T-helper 1 cell (primary cell): ENCODE data around the gene POU3F1.

Experiments used
- DNase-seq, 5 donors: peaks; one replicate each; pipeline ENCODE4 v3.0.0-alpha.2; 2012 to 2020

POU3F1 gene

DNA sequence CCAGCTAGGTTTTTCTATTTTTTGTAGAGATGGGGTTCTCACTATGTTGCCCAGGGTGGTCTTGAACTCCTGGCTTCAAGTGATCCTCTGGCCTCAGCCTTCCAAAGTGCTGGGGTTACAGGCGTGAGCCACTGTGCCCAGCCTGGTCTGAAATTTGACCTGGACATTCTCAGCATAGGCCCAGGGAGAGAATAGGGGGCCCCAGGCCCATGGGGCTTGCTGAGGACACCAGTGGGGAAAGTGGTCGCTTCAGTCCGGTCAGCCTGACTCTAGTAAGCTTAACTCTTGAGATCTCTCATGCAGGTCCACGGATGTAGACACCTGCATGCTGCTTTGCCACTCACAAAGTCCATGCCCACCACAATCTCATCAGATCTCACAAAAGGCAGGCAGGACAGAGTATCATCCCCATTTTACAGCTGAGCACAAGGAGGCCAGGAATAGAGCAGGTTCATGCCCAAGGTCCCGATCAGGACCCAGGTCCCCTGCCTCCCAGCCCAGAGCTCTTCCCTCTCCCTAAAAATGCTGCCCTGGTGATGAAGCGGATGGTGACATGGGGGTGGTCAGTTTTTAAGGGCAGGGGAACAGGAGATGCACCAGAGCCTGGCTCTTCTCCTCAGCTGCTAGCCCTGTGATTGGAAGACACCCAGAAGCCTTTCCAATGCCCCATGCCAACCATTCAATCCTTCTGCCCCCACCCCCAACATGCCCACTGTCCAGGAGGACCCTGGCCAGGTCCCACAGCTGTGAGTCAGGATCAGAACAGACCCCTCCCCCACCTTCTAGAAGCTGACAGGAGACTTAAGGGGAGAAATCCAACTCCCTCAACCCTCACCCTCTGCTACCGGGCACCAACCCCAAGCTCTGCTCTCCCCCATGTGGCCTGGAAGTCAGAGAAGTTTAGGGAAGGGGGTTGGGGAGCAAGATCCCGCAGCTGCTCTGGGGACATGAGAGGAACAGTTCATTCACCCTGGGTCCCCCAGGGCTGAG, 43.0 kb downstream of the POU3F1 start:
- no peak for DNase-seq

DNA sequence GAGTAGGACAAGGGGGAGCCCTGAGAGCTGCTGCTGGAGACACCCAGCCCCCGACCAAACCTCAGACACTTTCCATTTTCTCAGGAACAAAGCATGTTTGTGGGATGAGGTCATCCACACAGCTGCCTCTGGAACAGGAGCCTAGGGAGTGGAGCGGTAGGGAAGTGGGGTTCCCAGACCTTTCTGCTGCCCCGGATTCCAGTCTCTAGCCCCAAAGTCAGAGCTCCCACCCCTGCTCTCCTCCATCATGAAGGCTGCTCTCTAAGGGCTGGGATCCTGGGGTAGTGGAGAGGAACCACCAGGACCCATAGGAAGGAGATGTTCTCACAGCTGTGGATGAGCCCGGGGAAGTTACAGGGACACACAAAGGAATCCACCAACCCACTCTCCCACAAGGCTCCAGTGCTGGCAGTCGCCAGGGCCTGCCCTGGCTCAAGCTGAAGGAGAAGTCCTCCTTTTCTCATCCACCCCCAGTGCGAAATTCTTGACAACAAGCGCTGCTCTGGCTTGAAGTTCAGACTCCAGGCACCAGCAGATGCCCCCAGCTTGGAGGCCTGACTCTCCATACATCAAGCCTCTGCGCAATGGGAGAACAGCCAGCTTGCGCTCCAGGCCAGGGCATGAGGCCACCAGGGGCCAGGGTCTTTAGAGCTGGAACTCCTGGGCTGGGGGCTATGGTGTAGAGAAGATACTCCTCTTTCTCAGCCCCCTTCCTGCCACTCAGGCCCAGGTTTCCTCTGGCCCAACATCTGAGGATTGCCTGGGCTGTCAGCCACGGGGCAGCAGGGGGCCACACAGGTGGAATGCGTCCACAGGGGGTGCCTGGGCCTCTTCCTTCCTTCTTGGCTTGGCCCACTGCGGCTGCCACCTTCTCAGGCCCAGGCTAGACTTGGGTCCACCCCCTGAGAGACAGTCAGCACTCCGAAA, 45.8 kb downstream of the POU3F1 start:
- no peak for DNase-seq

DNA sequence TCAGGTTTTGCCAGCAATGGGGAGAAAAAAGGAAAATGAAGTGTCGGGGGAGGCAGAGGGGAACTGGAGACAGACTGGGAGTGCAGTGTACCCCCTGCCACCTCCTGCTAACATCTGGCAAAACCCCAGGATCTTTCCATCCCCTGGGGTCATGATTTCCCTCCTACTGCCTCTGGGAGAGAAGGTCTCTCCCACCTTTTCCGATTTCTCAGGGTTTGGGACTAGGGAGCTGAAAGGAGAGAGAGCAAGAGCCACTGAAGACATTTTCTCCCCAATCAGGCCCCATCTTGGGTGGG, 46.4 kb downstream of the POU3F1 start:
- no peak for DNase-seq

DNA sequence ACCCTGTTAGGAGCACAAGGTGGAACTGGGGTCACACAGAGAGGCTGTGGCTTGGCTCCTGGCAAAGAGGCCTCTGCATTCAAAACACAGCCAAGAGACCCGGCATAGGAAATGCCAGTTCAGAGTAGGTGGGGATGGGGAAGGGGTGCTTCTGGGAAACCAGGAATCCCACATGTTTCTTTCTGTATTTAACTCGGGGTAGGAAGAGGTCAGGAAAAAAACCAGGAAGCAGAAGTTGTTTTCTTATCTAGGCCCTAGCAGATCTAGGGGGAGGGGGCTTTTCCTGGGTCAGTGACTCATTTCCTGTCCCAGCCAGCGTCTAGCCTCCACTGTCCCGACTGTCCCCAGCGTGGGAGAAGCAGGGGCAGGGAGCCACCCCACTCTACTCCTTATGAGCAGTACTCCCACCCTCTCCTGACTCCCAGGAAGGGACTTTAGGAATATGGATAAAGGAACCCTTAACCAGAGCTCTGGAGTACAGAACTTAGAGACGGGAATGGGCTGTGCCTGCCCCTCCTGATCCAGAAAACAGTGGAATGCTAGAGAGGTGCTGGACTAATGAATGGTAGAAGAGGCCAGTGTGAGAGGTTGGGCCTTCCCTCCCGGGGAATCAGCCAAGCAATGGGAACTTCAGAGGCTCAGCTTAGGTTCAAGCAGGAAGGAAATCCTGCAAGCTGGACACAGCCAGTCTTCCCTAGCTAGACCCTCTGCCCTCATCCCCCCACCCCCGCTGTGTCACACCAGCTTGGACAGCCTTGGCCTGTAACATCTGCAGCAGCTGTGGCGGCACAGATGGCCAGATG, 47.0 kb downstream of the POU3F1 start:
- no peak for DNase-seq

DNA sequence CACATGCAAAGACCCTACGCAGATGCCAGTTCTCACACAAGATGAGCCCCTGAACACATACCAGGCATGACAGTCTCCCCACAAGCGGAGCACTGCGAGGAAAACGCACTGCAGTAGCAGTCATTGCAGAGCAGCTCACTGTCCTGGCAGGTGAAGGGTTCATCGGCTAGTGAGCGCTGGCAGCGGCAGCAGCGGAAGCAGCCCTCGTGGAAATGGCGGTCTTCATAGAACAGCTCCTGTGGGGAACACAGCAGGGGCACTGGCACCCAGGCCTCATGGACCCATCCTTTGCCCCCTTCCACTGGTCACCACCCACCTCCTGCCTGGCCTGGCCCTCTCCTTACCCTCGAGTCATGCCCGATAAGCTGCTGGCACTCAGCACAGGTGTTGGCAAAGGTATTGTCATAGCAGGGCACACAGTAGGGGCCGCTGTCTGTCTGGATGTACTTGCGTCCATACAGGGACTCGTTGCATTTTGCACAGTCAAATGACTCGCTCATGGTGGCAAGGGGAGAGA, 47.6 kb downstream of the POU3F1 start:
- no peak for DNase-seq

DNA sequence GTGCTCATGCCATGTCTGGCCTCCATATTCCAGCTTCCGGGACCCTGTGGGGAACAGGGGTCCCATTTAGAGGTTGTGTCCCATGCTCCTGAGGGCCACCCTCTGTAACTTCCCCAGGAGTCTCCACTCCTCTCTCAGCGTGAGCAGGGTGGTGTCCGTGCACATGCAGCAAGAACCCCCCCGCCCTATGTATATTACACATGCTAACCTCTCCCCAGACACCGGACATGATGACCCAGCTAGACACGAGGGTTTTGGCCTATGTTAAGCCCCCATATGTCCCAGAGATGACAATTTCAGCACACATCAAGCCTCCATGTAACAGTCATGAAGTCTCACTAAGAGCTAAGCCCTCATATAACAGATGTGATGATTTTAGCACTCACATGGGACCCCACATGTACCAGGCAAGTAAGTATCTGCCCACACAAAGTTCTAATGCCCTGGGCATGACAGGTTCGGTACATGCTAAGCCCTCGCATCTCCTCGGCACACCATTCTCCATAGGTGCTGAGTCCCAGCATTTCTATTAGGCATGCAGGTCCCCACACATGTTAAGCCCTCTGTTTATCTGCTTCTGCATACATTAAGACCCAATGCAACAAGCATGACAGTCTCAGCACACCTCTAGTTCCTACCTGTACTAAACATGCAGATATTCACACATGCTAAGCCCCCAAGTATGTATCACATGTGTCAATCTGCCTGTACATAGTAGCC, 48.3 kb downstream of the POU3F1 start:
- DNase-seq, result no peak

DNA sequence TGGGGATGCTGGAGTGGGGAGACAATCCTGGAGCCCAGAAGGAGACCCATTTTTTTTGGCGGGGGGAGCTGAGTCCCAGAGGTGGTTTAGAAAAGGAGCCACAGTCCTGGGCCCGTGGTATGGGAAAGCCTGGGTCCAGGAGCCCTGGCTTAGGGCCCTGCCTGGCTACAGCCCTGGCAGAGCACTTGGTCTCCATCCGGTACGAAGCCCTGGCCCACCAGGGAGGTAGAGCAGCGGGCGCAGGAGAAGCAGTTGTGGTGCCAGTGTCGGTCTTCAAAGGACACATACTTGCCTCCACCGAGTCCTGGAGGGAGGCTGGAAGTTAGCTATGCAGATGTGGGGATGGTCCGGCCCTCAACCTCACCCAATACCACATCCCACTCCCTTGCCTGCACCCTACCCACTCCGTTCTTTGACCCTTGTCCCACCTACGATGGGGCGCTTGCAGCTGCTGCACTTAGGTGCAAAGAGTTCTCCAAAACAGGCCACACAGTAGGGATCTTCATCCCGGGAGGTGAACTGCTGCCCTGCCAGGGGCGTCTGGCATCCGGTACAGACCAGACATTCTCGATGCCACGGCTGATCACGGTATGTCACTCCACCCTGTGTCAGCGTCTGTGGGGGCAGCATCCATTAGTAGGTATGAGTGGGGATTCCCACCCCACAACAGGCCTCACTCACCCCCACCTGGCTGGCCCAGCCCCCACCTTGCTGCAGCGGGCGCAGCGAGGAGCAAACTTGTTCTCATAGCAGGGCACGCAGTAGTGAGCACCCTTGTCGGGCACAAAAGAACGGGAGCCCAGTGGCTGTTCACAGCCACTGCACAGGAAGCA, 49.1 kb downstream of the POU3F1 start:
- no peak for DNase-seq

DNA sequence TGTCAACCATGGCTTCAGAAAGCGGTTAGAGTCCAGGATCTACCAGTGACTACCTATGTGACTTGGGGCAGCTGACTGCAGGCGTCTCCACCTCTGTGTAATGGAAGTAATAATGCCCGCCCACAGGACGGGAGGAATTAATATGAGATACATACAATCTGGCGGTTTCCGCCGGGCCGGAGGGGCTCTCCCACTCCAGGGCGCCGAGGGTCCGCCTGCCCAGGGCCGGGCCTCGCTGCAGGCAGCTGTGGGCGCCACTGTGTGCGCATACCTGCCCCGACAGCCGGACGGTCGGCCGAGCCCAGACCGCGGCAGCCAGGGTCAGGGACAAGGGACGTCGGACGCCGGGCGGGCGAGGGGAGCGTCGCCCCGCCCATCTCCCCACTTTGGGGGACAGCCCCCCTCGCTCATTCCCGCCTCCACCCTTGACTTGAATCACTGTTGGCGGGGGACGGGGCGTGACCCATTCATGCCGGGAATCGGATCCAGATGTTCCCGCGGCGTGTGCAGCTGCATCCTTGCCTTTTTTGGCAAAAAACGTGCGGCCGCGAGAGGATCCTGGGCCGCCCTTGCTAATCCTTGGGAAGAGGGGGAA, 50.7 kb downstream of the POU3F1 start:
- DNase-seq, result peak in 1 of 5 donors; percentile 10

DNA sequence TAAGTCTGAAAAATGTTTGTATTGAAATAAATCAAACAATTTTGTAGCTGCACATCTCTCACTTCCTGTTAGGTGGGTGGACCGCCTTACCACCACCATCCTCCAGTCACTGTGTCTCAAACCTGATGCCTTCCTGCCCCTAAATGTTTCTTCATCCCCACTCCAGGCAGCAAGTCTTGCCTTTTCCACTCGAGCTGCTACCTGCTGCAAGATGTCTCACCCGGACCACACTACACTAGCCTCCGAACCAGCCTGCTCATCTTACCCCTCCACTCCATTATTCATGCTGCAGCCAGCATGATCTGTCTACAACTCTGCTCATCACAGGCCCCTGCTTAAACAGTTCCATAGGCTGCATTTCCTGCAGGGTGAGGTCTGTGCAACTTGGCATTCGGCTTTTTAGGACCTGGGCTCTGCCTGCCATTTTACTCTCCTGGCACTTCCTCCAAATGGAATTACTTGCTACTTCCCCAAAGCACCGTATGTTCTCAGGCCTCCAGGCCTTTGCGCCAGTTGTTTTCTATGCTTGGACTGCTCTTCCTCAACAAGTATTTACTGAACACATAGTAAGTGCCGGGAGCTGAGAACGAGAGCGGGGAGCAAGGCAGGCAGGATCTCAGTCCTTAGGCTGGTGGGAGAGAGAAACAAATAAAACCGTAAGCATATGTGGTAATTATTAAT, 51.6 kb downstream of the POU3F1 start:
- no peak for DNase-seq
